ENCODE data around the gene SMO.

- TF ChIP-seq, protein P1, sequence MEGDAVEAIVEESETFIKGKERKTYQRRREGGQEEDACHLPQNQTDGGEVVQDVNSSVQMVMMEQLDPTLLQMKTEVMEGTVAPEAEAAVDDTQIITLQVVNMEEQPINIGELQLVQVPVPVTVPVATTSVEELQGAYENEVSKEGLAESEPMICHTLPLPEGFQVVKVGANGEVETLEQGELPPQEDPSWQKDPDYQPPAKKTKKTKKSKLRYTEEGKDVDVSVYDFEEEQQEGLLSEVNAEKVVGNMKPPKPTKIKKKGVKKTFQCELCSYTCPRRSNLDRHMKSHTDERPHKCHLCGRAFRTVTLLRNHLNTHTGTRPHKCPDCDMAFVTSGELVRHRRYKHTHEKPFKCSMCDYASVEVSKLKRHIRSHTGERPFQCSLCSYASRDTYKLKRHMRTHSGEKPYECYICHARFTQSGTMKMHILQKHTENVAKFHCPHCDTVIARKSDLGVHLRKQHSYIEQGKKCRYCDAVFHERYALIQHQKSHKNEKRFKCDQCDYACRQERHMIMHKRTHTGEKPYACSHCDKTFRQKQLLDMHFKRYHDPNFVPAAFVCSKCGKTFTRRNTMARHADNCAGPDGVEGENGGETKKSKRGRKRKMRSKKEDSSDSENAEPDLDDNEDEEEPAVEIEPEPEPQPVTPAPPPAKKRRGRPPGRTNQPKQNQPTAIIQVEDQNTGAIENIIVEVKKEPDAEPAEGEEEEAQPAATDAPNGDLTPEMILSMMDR (IDR thresholded peaks at IDR 0.05): no peak
- no peak for TF ChIP-seq POLR2A (IDR thresholded peaks at IDR 0.05)
These were observed 68.7 kb downstream of the SMO start for GRCh38 chr7:129257168-129257567.
